A549 (cell line): ENCODE results near the gene SPCS3. TPM values are rescaled to one million over a fixed set of nuclear protein-coding genes. Genes with fewer than 3 reads are reported as not detected.

Experiments
- ATAC-seq, 2 experiments: fragments of 200-7000 bp in 1 of 2; fragments of >200 bp in 1 of 2; cut with Nextera tagmentation in 1 of 2; cut with Tn5 transposase in 1 of 2; 3 replicates each; pipeline versions ENCODE4 v1.8.0 to v1.9.1; 2018 to 2020; ENCODE audit warnings: mild to moderate bottlenecking in 1 of 2, moderate library complexity in 1 of 2
- CTCF ChIA-PET: fragments of 300-600 bp; sonication (Branson Sonifier 250); formaldehyde crosslinking; extraction: SDS; loops from one replicate; lab custom pipeline; 2021; ENCODE audit warnings: antibody characterized with exemption, inconsistent platforms; lab: Yijun Ruan, JAX
- POLR2A ChIA-PET: fragments of 350-600 bp; formaldehyde crosslinking; extraction: SDS; loops from one replicate; lab custom pipeline; 2021; ENCODE audit warnings: antibody characterized with exemption, inconsistent platforms; lab: Yijun Ruan, JAX
- DNase-seq, 2 experiments: peaks; one replicate each; pipeline versions ENCODE4 v3.0.0 to v3.0.0-alpha.2; 2011 to 2016; ENCODE audit warnings: low read depth in 1 of 2, low spot score in 1 of 2
- FAIRE-seq: peaks from 2 replicates; lab custom pipeline; 2011; peaks lifted over from hg19 to GRCh38; lab: Jason Lieb, UNC
- H3K27ac ChIP-seq, 2 experiments: fragments of >200 bp; sonication (Bioruptor Twin); formaldehyde crosslinking; 3 replicates each; pipeline ENCODE4 v1.5.1; 2016 to 2017
- H3K4me1 ChIP-seq: fragments of >200 bp; sonication (Bioruptor Twin); formaldehyde crosslinking; 3 replicates; pipeline ENCODE4 v1.6.1; 2016
- H3K4me2 ChIP-seq: fragments of >200 bp; sonication (Bioruptor Twin); formaldehyde crosslinking; 3 replicates; pipeline ENCODE4 v1.6.1; 2016
- H3K4me3 ChIP-seq: fragments of >200 bp; sonication (Bioruptor Twin); formaldehyde crosslinking; 3 replicates; pipeline ENCODE4 v1.5.1; 2016
- H3K9me3 ChIP-seq: fragments of >200 bp; sonication (Bioruptor Twin); formaldehyde crosslinking; 3 replicates; pipeline ENCODE4 v1.6.1; 2016
- ATOH8 ChIP-seq: fragments of 250-450 bp; sonication (Bioruptor Pico); IDR thresholded peaks from 2 replicates; pipeline ENCODE4 v1.5.0; 2020; ENCODE audit warnings: low read depth, mild to moderate bottlenecking, moderate library complexity
- BCL3 ChIP-seq: fragments of >200 bp; sonication (Bioruptor Twin); formaldehyde crosslinking; IDR thresholded peaks from 3 replicates; pipeline ENCODE4 v1.6.1; 2016
- BHLHE40 ChIP-seq: IDR thresholded peaks from 2 replicates; pipeline ENCODE4 v1.6.1; 2012; ENCODE audit warnings: low read depth, low read length, inconsistent platforms
- CBX2 ChIP-seq: fragments of 200-600 bp; sonication (generic); IDR thresholded peaks from 2 replicates; pipeline ENCODE4 v1.6.1; 2016; ENCODE audit warnings: low read depth, mild to moderate bottlenecking, borderline replicate concordance
- CEBPB ChIP-seq, 2 experiments: fragments of >200 bp in 1 of 2; sonication (Bioruptor Twin) in 1 of 2; formaldehyde crosslinking in 1 of 2; IDR thresholded peaks; 2 replicates each; pipeline ENCODE4 v1.6.1; 2012 to 2016
- CHD2 ChIP-seq: fragments of 150-350 bp; IDR thresholded peaks from 2 replicates; pipeline ENCODE4 v1.6.1; 2014; ENCODE audit warnings: low read length; ENCODE audit not compliant: partially characterized antibody
- E2F6 ChIP-seq: IDR thresholded peaks from 2 replicates; pipeline ENCODE4 v1.6.1; 2012; ENCODE audit warnings: low read depth, borderline replicate concordance
- EHMT2 ChIP-seq: fragments of 200-600 bp; sonication (generic); IDR thresholded peaks from 2 replicates; pipeline ENCODE4 v1.6.1; 2016; ENCODE audit warnings: antibody characterized with exemption, low read depth, mild to moderate bottlenecking, moderate library complexity
- FOSL2 ChIP-seq, 2 experiments: fragments of 450-650 bp in 1 of 2; fragments of >200 bp in 1 of 2; sonication (Bioruptor Twin) in 1 of 2; formaldehyde crosslinking; IDR thresholded peaks; 2 replicates each; pipeline versions ENCODE4 v1.5.0 to v1.6.1; 2016 to 2020; ENCODE audit warnings: mild to moderate bottlenecking in 1 of 2, moderate library complexity in 1 of 2
- HMGXB4 ChIP-seq: fragments of 250-450 bp; sonication (Bioruptor Pico); IDR thresholded peaks from 2 replicates; pipeline ENCODE4 v1.5.0; 2021; ENCODE audit warnings: mild to moderate bottlenecking, moderate library complexity, borderline replicate concordance
- HOXB13 ChIP-seq: fragments of 250-450 bp; sonication (Bioruptor Pico); IDR thresholded peaks from 2 replicates; pipeline ENCODE4 v1.5.0; 2020; ENCODE audit warnings: low read depth, mild to moderate bottlenecking, moderate library complexity
- JUN ChIP-seq, 2 experiments: fragments of >200 bp; sonication (Bioruptor Twin); formaldehyde crosslinking; IDR thresholded peaks; 2 replicates in 1 of 2; 3 replicates in 1 of 2; pipeline ENCODE4 v1.6.1; 2016 to 2017
- JUNB ChIP-seq: fragments of >200 bp; sonication (Bioruptor Twin); formaldehyde crosslinking; IDR thresholded peaks from 2 replicates; pipeline ENCODE4 v1.6.1; 2016
- MAFK ChIP-seq: fragments of 450-650 bp; IDR thresholded peaks from 2 replicates; pipeline ENCODE4 v1.6.1; 2014; ENCODE audit not compliant: partially characterized antibody
- MAZ ChIP-seq: fragments of 150-350 bp; IDR thresholded peaks from 2 replicates; pipeline ENCODE4 v1.6.1; 2014; ENCODE audit warnings: antibody characterized with exemption, low read depth, low read length, borderline replicate concordance
- NR3C1 ChIP-seq: fragments of >200 bp; sonication (Bioruptor Twin); formaldehyde crosslinking; IDR thresholded peaks from 3 replicates; pipeline ENCODE4 v1.6.1; 2017
- POLR2A ChIP-seq: IDR thresholded peaks from 2 replicates; pipeline ENCODE4 v1.6.1; 2012; ENCODE audit warnings: mild to moderate bottlenecking, low read length
- RCOR1 ChIP-seq: fragments of 150-350 bp; IDR thresholded peaks from 2 replicates; pipeline ENCODE4 v1.6.1; 2014; ENCODE audit warnings: antibody characterized with exemption, low read length, low read depth
- REST ChIP-seq: fragments of 200-600 bp; sonication (generic); IDR thresholded peaks from 2 replicates; pipeline ENCODE4 v1.6.1; 2016; ENCODE audit warnings: antibody characterized with exemption, mild to moderate bottlenecking, moderate library complexity
- SREBF2 ChIP-seq: fragments of 450-650 bp; IDR thresholded peaks from 2 replicates; pipeline ENCODE4 v1.6.1; 2014; ENCODE audit warnings: mild to moderate bottlenecking, moderate library complexity
- TFCP2L1 ChIP-seq: fragments of 250-450 bp; sonication (Bioruptor Pico); IDR thresholded peaks from 2 replicates; pipeline ENCODE4 v1.5.0; 2021; ENCODE audit warnings: mild to moderate bottlenecking
- USF2 ChIP-seq: fragments of 450-650 bp; IDR thresholded peaks from 2 replicates; pipeline ENCODE4 v1.6.1; 2014; ENCODE audit warnings: antibody characterized with exemption
- ZC3H11A ChIP-seq: fragments of 450-650 bp; IDR thresholded peaks from 2 replicates; pipeline ENCODE4 v1.6.1; 2014; ENCODE audit warnings: antibody characterized with exemption, mild to moderate bottlenecking
- ZFP36 ChIP-seq: fragments of 450-650 bp; IDR thresholded peaks from 2 replicates; pipeline ENCODE4 v1.6.1; 2014; ENCODE audit warnings: borderline replicate concordance; ENCODE audit not compliant: partially characterized antibody
- WGBS: methylation state at CpG from one replicate; pipeline ENCODE4 v1.1.6; 2017; ENCODE audit errors: missing lambda C conversion rate; 5-methylcytosine and 5-hydroxymethylcytosine counted together
- polyA plus RNA-seq, 4 experiments: library from polyadenylated mRNA; depleted of rRNA in 3 of 4; stranded (reverse); fragments of >200 nt; fragmentation: RNase III in 1 of 4; extraction: RNeasy Plus Mini Kit Qiagen cat#74134 plus additional on column Dnase treatment in 1 of 4; gene quantifications; 2 replicates in 3 of 4; 3 replicates in 1 of 4; pipeline ENCODE4 v1.2.3, GENCODE V29; 2011 to 2017

The SPCS3 gene
- polyA plus RNA-seq, 2 of the 4 experiments (the other 2 are of a cell fraction): 33.2 to 44.5 TPM

- no peak for TF ChIP-seq USF2
- no peak for TF ChIP-seq FOSL2 (IDR thresholded peaks at IDR 0.05)
- peak; percentile 31; the same call in 1 of the 2 replicates for TF ChIP-seq FOSL2 (CRISPR knock-in tag; IDR thresholded peaks at IDR 0.05)
- WGBS: 48% methylated on average over 3 of the region's 3 CpGs
- FAIRE-seq: no peak
- Histone ChIP-seq H3K4me2 (peak overlapping the region; percentile 74), H3K4me3 (no peak overlapping the region), H3K9me3 (no peaks in the 10 kb centered on the region), H3K27ac (peak overlapping the region; percentile 58 to 66; a peak in 4 of 6 replicates), H3K4me1 (peaks cover 38% of the 10 kb centered on the region)
- ATAC-seq: no peak
- CTCF ChIA-PET: no interaction called here
- POLR2A ChIA-PET: no interaction called here
- DNase-seq: peak in 1 of 2 experiments; percentile 25
Observed at GRCh38 chr4:176271749-176272148, 48.0 kb upstream of the SPCS3 start.

- H3K4me1 ChIP-seq: peaks cover 38% of the 10 kb centered on the region
- TF ChIP-seq POLR2A (no peak), NR3C1 (no peak), JUN (IDR thresholded peaks at IDR 0.05) (no peak), ZC3H11A (no peak), BCL3 (no peak)
- H3K27ac ChIP-seq: peak overlapping the region in 1 of 2 experiments; percentile 35; a peak in 1 of 6 replicates
- no peaks in the 10 kb centered on the region for H3K9me3 ChIP-seq
- no peak overlapping the region for H3K4me3 ChIP-seq
- ChIA-PET CTCF (no interaction called here), POLR2A (no interaction called here)
- FAIRE-seq (no peak), ATAC-seq (no peak), DNase-seq (peak in 1 of 2 experiments; percentile 12)
- no peak overlapping the region for H3K4me2 ChIP-seq
- WGBS: 74% methylated on average over 2 of the region's 3 CpGs
Observed at GRCh38 chr4:176272799-176273198, 47.0 kb upstream of the SPCS3 start.

GRCh38 chr4:176273736-176274135 is 46.0 kb upstream of the SPCS3 start:
- CTCF ChIA-PET: no interaction called here
- ATAC-seq (no peak), DNase-seq (no peak)
- POLR2A ChIA-PET: no interaction called here
- H3K4me3 ChIP-seq: no peak overlapping the region
- TF ChIP-seq FOSL2 (IDR thresholded peaks at IDR 0.05): no peak
- no peak for TF ChIP-seq FOSL2 (CRISPR knock-in tag; IDR thresholded peaks at IDR 0.05)
- TF ChIP-seq MAFK: no peak
- TF ChIP-seq ZFP36: no peak
- TF ChIP-seq CBX2: no peak
- no peak for TF ChIP-seq REST
- no peak for TF ChIP-seq EHMT2
- TF ChIP-seq HOXB13: no peak
- TF ChIP-seq HMGXB4 (CRISPR knock-in tag): no peak
- no peak for TF ChIP-seq RCOR1
- no peak for TF ChIP-seq SREBF2
- no peak for TF ChIP-seq E2F6
- no peak for TF ChIP-seq JUNB
- no peak for TF ChIP-seq TFCP2L1
- no peak for TF ChIP-seq ATOH8
- no peak for TF ChIP-seq CHD2
- no peak for TF ChIP-seq CEBPB (IDR thresholded peaks at IDR 0.05)
- TF ChIP-seq BHLHE40: no peak
- no peak for TF ChIP-seq MAZ
- TF ChIP-seq, all 56 proteins: peak for 0
- no peak overlapping the region for H3K4me2 ChIP-seq
- H3K27ac ChIP-seq: no peak overlapping the region
- H3K9me3 ChIP-seq: no peaks in the 10 kb centered on the region
- H3K4me1 ChIP-seq: peaks cover 38% of the 10 kb centered on the region
- no peak for FAIRE-seq
- WGBS: 93% methylated on average over 4 of the region's 4 CpGs
